Measurements from ENCODE around the gene ZNF761.
"Not testable (repeated sequence)": the region's sequence is repeated elsewhere in the genome, so short reads cannot be mapped to it uniquely, and the experiment has no call there.

Gene ZNF761

DNA sequence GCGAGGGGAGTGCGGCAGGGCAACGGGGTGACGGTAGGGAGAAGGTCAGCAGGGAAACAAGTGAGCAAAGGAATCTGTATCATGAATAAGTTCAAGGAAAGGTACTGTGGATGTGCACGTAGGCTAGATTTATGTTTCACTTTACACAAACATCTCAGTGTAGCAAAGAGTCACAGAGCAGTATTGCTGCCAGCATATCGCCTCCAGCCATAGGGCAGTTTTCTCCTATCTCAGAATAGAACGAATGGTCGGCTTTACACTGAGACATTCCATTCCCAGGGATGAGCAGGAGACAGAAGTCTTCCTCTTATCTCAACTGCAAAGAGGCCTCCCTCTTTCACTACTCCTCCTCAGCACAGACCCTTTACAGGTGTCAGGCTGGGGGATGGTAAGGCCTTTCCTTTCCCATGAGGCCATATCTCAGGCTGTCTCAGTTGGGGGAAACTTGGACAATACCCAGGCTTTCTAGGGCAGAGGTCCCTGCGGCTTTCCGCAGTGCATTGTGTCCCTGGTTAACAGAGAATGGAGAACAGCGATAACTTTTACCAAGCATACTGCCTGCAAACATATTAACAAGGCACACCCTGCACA lies 28.4 kb downstream of the ZNF761 start:
- not testable (repeated sequence) for DNase-seq (ENCODE audit: low read depth)

DNA sequence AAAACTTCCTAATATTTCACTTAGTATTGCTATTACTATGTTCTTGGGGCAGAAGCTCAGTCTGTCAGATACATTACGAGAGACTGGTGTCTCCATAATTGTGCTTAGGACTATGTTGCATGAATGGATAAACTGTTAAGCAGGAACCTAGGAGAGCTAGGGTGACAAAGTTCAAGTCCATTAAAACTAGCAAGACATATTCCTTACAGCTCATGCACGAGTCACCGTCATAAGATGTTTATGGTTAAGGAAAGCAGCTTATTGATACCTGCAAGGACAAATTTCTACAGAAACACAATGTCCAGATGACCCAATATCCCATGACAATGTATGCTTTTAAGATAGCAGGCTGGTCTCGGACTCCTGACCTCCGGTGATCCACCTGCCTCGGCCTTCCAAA lies 30.1 kb downstream of the ZNF761 start:
- no peak for DNase-seq (ENCODE audit: low read depth)

DNA sequence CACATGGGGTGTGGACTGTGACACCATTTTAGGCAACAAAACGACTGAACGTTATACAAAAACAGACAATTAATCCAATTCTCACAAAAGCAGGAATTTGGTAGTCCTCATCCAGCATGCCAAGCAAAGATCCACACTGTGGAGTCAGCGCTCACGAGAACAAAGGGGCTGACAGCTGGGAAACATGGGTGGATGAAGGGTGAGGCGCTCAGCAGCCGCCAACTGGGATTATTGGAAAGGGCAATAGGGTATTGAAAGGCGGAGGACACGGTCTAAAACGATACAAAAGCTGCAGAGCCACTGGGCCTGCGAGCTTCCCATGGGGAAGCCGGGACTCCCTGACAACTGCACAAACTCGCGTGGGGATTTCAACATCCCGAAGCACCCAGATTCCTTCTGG lies 31.1 kb downstream of the ZNF761 start:
- no peak for DNase-seq (ENCODE audit: low read depth)

DNA sequence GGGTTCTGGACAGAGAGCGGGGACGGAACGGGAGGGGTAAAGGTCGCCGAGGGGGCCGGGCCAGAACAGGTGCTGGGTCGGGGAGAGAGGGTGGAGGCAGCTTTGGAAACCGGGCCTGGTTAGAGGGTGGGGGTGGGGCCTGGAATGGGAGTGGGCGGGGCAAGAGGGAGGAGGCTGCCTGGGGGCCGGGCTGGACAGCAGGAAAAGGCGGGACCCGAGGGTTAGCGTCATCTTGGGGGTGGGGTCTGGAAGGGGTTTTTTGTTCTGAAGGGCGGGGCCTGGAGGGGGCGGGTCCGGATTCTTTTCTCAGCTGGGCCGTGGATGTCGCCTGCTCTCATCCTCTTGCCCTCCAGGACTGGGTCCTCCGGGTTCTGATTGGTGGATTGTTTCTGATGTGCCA lies 31.5 kb downstream of the ZNF761 start:
- DNase-seq (ENCODE audit: low read depth) = no peak

DNA sequence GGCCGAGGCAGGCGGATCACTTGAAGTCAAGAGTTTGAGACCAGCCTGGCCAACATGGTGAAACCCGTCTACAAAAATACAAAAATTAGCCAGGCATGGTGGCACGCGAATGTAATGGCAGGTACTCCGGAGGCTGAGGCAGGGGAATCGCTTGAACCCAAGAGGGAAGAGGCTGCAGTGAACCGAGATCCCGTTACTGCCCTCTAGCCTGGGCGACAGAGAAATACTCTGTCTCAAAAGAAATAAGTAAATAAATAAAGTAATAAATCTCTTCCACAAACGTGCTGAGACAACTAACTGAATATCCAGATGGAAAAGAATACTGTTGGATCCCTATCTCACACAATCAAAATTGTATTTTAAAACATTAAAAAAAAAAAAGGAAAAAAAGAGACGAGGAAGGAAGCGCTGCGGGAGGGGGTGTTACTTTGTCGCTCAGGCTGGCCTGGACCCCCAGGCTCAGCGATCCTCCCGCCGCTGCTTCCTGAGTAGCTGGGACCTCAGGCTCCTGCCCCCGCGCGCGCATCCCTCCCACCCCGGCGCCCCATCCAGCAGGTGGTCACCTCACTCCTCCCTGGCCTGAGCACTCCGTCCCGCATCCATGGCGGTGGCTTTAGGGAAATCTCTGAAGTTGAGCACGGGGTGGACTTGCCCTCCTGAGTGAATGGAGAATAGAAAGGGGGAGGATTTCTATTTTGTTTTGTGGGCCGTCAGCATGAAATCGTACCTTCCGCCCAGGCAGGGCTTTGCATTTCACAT lies 35.1 kb downstream of the ZNF761 start:
- DNase-seq (ENCODE audit: low read depth) = no peak

DNA sequence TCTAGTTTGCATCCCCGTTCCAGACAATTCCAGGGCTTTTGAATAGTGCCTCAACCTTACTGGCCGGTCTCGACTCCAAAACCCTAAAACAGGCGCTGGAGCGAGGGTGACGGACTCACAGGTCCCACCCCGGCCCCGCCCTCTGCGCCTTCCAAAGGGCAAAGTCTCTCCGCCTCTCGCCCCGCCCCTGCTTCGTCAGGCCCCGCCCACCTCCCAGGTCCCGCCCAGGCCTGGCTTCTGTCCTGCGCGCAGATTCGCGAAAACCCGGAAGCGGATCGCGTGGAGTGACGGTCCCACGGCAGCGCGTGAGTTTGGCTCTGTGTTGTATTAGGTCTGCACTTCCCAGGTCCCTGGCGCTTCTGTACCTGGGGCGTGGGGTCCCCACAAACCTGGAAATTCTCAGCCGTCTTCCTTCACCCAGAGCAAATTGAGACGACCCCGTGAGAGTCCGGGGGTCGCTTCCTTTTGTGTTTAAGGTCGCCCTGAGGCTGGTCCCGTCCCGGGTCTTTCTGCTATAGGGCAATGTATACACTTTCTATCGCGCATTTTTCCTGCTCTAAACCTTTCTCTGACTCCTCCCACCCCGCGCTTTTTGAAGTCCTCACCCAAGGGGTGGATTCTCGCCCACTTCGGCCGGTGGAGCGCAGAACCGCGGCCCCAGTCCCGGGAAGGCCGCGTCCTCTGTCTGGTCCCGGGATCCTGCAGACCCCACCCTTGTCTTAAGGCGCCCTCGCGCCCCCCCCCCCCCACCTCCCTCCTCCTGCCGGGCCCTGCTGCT lies 35.9 kb downstream of the ZNF761 start, which contains the start of gene ZNF813:
ZNF813 (plus strand) TSS at position 249 of the 778 bp plus-strand sequence. CDS start 16,090 bp downstream, outside the sequence.
- peak; percentile 64 for DNase-seq (ENCODE audit: low read depth)

DNA sequence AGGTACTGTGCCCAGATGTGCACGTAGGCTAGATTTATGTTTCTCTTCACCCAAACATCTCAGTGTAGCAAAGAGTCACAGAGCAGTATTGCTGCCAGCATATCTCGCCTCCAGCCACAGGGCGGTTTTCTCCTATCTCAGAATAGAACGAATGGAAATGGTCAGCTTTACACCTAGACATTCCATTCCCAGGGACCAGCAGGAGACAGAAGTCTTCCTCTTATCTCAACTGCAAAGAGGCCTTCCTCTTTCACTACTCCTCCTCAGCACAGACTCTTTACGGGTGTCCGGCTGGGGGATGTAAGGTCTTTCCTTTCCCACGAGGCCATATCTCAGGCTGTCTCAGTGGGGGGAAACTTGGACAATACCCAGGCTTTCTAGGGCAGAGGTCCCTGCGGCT lies 36.8 kb downstream of the ZNF761 start:
- DNase-seq (ENCODE audit: low read depth) = not testable (repeated sequence)

DNA sequence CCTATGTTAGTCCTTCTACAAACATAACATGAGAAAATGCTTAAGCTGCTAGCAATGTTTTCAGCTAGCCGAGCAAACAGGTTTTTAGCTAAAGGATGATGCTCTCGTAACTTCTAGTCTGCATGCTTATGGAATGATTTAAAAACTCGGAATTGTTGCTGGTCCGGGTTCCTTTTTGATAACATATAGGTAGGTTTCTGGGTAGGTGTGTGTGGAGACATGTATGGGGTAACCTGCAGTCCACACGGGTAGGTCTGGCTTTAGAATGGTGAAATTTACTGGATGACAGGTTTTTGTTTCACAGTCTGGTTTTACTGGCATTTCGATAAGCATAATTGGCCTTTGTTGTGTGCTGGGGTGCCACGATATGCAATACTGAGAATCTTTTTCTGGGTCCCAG lies 40.1 kb downstream of the ZNF761 start:
- no peak for DNase-seq (ENCODE audit: low read depth)

DNA sequence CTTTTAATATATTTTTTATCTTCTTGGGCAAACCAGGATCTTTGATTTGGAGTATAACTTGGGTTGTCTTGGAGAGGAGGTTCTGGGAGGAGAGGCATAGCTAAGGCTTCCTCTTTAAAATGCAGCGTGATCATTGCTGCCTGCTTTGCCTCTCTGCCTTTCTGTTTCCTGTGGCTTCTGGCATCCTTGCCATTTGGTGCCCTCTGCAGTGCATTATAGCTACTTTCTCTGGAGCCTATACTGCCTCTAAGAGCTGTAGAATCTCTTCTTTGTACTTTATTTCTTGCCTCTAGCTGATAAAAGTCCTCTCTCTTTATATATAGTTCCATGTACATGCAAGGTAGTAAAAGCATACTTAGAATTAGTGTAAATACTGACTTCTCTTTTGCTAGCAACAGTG lies 43.0 kb downstream of the ZNF761 start:
- not testable (repeated sequence) for DNase-seq (ENCODE audit: low read depth)

DNA sequence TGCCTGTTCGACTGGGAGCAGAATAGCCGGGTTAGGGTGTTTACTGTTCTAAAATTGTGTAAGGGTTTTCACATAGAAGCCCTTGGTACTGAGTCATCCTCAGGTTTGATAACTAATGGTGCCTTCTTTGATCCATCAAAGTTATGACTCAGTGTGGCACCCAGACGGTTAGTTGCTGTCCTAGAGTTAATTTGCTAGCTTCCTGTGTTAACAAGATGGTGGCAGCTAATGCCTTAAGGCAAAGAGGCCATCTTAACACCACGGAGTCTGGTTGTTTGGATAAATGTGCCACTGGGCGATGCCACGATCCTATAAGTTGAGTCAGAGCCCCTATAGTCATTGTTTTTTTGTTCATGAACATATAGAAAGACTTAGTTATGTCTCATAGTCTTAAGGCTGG lies 43.7 kb downstream of the ZNF761 start:
- DNase-seq (ENCODE audit: low read depth) = not testable (repeated sequence)

DNA sequence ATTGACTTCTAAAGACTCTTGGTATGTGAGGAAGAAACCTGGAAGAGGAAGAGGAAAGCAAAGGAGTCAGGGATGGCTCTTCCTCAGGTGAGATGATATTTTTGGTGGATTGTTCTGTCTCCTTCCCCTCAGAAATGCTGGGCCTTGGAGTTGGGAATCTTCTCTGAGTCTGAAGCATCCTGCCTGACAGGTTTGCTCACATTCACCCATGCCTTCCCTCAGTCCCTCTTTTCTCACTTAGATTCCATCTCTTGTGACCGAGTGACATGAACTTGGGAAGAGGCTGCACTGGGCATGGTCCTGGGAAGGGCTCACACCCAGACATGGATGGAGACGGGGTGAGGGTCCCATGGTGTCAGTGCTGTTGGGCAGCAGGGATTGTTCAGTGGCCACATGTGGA lies 52.0 kb downstream of the ZNF761 start:
- DNase-seq (ENCODE audit: low read depth) = not testable (repeated sequence)

DNA sequence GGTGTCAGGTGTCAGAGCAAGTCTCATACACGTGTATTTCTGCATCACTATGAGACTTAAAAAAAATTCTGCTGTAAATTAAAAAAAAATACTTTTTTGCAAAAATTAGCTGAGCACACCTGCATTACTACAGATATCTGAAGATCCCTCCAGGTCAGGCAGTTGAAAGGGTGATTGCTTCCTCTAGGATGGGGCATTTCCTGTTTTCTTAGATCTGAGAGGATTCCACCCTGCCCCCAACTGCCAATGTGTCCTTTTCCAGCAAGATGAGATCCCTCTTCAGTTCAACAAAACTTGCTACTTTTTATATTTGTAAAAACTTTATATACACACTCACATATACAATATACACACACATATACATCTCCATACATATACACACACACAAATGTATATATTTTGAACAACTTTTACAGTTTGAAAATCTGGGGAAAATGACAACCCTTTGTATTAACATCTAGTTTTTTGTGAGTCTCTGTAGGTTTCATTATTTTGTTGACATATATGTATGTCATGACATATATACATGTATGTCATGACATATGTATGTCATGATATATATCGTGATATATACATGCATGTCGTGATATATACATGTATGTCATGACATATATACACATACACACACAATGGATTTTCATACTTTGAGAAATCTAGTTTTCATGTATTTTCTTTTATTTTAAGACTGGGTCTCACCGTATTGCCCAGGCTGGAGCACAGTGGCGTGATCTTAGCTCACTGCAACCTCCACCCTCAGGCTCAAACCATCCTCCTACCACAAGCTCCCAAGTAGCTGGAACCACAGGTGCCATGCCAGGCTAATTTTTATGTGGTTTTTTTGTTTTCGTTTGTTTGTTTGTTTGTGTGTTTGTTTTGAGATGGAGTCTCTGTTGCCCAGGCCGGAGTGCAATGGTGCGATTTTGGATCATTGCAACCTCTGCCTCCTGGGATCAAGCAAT lies 53.5 kb downstream of the ZNF761 start:
- DNase-seq (ENCODE audit: low read depth) = no peak

DNA sequence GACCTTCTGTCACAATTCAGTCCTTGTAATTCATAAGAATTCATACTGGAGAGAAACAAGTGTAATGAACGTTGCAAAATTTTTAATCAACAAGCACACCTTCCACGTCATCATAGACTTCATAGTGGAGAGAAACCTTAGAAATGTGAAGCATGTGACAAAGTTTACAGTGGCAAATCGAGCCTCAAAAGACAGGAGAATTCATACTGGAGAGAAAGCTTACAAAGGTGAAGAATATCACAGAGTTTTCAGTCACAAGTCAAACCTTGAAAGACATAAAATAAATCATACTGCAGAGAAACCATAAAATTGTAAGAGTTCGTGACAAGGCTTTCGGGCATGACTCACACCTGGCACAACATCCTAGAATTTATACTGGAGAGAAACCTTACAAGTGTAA lies 60.4 kb downstream of the ZNF761 start:
- no peak for DNase-seq (ENCODE audit: low read depth)

DNA sequence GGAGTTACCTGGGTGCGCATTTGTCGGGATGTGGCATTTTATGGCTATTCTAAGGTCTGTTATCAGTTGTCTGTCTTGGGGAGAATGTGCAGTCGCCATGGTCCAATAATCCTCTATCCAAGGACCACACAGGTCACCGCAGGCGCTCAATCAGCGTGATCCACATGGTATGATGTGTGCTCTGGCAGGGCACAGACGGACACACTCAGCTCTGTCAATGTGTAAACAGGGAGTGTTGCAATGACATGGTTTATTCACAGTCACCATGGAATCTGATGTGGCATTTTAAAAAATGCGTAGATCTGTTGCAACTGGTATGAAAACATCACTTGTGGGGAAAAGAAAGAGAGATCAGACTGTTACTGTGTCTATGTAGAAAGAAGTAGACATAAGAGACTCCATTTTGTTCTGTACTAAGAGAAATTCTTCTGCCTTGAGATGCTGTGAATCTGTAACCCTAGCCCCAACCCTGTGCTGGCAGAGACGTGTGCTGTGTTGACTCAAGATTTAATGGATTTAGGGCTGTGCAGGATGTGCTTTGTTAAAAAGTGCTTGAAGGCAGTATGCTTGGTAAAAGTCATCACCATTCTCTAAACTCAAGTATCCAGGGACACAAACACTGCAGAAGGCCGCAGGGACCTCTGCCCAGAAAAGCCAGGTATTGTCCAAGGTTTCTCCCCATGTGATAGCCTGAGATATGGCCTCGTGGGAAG lies 65.7 kb downstream of the ZNF761 start:
- not testable (repeated sequence) for DNase-seq (ENCODE audit: low read depth)

DNA sequence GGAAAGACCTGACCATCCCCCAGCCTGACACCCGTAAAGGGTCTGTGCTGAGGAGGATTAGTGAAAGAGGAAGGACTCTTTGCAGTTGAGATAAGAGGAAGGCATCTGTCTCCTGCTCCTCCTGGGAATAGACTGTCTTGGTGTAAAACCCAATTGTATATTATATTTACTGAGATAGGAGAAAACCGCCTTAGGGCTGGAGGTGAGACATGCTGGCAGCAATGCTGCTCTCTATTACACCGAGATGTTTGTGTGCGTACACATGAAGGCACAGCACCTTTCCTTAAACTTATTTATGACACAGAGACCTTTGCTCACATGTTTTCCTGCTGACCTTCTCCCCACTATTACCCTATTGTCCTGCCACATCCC lies 66.2 kb downstream of the ZNF761 start:
- not testable (repeated sequence) for DNase-seq (ENCODE audit: low read depth)

DNA sequence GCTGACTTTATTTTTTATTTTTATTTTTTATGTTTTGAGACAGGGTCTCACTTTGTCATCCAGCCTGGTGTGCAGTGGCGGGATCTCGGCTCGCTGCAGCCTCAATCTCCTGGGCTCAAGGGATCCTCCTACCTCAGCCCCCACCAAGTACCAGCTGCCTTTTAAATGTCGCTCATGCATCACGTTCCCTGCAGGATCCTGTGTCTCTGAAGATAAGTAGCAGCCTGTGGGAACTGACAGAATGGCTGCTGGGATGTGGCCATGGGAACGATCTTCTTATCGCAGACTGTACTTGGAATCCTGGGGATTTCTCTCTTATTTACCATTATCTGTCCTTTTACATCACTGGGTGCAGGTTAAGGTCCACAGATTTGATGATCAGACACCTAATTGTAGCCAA lies 71.4 kb downstream of the ZNF761 start:
- DNase-seq (ENCODE audit: low read depth) = not testable (repeated sequence)

DNA sequence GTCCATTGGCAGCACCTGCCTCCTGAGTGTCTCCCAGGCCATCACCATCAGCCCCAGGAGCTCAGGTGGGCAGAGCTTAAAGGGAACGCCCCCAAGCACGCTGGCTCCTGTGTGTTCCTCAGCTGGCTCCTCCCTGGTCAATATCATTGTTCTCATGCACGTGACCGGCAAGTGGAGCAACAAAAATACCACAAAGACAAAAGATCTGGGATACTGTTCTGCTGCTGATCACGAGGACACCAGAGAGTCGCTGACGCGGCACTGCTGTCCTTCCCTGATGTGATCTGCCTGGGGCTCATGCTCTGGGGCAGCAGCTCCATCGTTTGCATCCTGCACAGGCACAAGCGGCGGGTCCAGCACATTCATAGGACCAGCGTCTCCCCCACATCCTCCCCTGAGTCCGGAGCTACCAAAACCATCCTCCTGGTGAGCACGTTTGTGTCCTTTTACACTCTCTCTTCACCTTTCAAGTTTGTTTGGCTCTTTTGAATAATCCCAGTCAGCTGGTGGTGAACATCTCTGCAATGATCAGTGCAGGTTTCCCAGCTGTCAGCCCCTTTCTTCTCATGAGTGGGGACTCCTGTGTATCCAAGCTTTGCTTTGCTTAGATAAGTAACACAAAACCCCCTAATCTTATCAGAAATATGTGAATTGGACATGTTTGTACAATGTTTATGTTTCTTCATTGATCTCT lies 72.0 kb downstream of the ZNF761 start:
- DNase-seq (ENCODE audit: low read depth) = not testable (repeated sequence)

DNA sequence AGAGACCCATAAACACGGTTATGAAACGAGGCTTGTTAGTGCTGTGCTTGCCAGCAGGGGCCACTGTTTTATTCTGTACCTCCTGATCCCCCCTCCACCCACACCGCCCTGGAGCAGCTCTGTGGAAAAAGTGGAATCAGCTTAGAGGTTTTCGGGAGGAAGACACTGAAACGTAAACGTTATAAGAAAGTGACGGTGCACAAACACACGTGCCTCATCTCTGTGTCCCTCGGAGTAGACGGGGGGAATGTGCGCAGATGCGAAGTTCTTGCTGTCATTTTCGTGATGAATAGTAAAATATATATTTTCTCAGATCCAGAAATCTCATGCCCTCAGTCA lies 72.5 kb downstream of the ZNF761 start:
- DNase-seq (ENCODE audit: low read depth) = not testable (repeated sequence)

DNA sequence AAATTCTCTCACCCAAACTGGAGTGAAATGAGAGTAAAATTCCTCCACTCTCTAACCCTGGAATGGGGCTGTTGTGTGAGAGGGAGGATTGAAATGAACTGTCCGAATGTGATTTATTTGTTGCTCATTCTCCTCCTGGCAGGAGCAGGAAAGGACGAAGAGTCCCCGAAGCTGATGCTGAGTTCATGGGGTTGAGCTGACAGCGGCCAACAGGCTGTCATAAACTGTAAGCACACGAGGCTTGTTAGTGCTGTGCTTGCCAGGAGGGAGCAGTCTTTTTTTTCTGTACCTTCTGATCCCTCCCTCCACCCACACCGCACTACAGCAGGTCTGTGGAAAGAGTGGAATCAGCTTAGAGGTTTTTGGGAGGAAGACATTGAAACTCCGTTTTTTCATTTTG lies 73.1 kb downstream of the ZNF761 start:
- no peak for DNase-seq (ENCODE audit: low read depth)

DNA sequence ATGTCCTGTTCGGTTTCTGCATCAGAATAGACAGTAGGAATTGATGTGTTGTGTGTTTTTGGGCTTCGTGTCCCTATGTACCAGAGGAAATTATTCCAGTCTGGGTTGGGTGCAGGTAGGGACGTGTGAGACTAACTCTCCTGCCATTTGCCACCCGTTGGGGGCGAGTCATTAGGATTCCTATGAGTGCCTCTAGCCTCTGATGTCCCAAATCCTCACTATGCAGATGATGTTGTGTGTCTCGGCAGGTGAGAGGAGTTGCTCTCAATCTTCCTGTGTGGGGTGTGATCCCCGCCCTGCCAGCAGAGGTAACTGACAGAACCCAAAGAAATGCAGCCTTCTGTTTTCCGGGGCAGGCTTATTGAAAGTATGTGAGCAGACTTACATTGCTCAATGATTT lies 74.9 kb downstream of the ZNF761 start:
- no peak for DNase-seq (ENCODE audit: low read depth)
